C4-2B (cell line): ENCODE data around the gene PCDH9.

ENCODE experiments used
- ZFX ChIP-seq: fragments of 450-650 bp; IDR thresholded peaks from 2 replicates; pipeline ENCODE4 v1.6.1; 2017
- TF ChIP-seq, protein P1 (sequence below): fragments of 450-650 bp; conservative IDR thresholded peaks from 2 replicates; pipeline ENCODE4 v1.5.1; 2017; ENCODE audit warnings: mild to moderate bottlenecking

DNA sequence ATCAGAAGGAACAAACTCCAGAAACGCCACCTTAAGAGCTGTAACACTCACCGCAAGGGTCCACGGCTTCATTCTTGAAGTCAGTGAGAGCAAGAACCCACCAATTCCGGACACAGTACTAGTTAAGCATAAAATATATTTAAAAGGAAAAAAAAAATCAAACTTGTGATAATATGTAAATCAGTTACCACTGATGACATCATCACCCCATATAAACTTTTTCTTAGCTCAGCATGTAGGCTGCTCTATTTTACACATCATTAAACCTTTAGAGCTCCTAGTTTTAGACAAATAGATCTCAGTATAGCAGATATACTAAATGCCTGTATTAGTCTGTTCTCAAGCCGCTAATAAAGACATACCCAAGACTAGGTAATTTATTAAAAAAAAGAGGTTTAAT is 668.1 kb downstream of the PCDH9 start:
- TF ChIP-seq, protein P1, sequence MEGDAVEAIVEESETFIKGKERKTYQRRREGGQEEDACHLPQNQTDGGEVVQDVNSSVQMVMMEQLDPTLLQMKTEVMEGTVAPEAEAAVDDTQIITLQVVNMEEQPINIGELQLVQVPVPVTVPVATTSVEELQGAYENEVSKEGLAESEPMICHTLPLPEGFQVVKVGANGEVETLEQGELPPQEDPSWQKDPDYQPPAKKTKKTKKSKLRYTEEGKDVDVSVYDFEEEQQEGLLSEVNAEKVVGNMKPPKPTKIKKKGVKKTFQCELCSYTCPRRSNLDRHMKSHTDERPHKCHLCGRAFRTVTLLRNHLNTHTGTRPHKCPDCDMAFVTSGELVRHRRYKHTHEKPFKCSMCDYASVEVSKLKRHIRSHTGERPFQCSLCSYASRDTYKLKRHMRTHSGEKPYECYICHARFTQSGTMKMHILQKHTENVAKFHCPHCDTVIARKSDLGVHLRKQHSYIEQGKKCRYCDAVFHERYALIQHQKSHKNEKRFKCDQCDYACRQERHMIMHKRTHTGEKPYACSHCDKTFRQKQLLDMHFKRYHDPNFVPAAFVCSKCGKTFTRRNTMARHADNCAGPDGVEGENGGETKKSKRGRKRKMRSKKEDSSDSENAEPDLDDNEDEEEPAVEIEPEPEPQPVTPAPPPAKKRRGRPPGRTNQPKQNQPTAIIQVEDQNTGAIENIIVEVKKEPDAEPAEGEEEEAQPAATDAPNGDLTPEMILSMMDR = no peak
- TF ChIP-seq ZFX = no peak
